Cardiac muscle cell (in vitro differentiated cells and primary cell): ENCODE data around the gene LARP4B. TPM values are rescaled to one million over a fixed set of nuclear protein-coding genes. Genes with fewer than 3 reads are reported as not detected.

ENCODE experiments used
- DNase-seq, 2 donors: peaks; one replicate each; pipeline versions ENCODE4 v3.0.0 to v3.0.0-alpha.2; 2010 to 2017; ENCODE audit warnings: low read depth in 1 of 2, low spot score in 1 of 2
- H3K27ac ChIP-seq: fragments of 200-600 bp; sonication (generic); 2 replicates; pipeline ENCODE4 v1.5.1; 2016
- H3K27me3 ChIP-seq: fragments of 200-600 bp; sonication (generic); 2 replicates; pipeline ENCODE4 v1.6.0; 2016; ENCODE audit warnings: control low read depth
- H3K36me3 ChIP-seq: fragments of 200-600 bp; sonication (generic); 2 replicates; pipeline ENCODE4 v1.5.1; 2016; ENCODE audit warnings: control low read depth
- H3K4me1 ChIP-seq: fragments of 200-600 bp; sonication (generic); 2 replicates; pipeline ENCODE4 v1.8.1; 2017; ENCODE audit warnings: low read depth, mild to moderate bottlenecking, mixed run types
- H3K4me3 ChIP-seq: fragments of 200-600 bp; sonication (generic); 2 replicates; pipeline ENCODE4 v1.5.1; 2016; ENCODE audit warnings: mild to moderate bottlenecking
- H3K9me3 ChIP-seq: fragments of 200-600 bp; sonication (generic); 2 replicates; pipeline ENCODE4 v1.5.1; 2017; ENCODE audit warnings: low read depth, mild to moderate bottlenecking, control low read depth
- polyA plus RNA-seq: library from polyadenylated mRNA; unstranded; fragments of >200 nt; fragmentation: Nextera tagmentation; extraction: Ambion mirVana; gene quantifications from 2 replicates; pipeline ENCODE4 v1.2.1, GENCODE V29; 2016
- total RNA-seq: library from RNA; depleted of rRNA; stranded (reverse); fragments of >200 nt; gene quantifications from 2 replicates; pipeline ENCODE4 v1.2.3, GENCODE V29; 2016
- TF ChIP-seq, protein P1 (sequence below): IDR thresholded peaks from 2 replicates; pipeline ENCODE4 v1.5.1; 2012; ENCODE audit warnings: low read depth, mild to moderate bottlenecking, low read length

The LARP4B gene
- total and polyA plus RNA-seq, 2 experiments from 2014 or later, result 23.4 to 36.2 TPM

- peaks cover 4% of the 10 kb centered on the region for H3K36me3 ChIP-seq
- no peak overlapping the region for H3K4me3 ChIP-seq
- H3K9me3 ChIP-seq, result no peaks in the 10 kb centered on the region
- no peaks in the 10 kb centered on the region for H3K27me3 ChIP-seq
- DNase-seq, result no peak
- no peak overlapping the region for H3K27ac ChIP-seq
- H3K4me1 ChIP-seq, result peaks cover 9% of the 10 kb centered on the region
- TF ChIP-seq, protein P1, sequence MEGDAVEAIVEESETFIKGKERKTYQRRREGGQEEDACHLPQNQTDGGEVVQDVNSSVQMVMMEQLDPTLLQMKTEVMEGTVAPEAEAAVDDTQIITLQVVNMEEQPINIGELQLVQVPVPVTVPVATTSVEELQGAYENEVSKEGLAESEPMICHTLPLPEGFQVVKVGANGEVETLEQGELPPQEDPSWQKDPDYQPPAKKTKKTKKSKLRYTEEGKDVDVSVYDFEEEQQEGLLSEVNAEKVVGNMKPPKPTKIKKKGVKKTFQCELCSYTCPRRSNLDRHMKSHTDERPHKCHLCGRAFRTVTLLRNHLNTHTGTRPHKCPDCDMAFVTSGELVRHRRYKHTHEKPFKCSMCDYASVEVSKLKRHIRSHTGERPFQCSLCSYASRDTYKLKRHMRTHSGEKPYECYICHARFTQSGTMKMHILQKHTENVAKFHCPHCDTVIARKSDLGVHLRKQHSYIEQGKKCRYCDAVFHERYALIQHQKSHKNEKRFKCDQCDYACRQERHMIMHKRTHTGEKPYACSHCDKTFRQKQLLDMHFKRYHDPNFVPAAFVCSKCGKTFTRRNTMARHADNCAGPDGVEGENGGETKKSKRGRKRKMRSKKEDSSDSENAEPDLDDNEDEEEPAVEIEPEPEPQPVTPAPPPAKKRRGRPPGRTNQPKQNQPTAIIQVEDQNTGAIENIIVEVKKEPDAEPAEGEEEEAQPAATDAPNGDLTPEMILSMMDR, result no peak
Observed at GRCh38 chr10:804191-804781, 127.2 kb downstream of the LARP4B start.

GRCh38 chr10:803041-803741 is 128.3 kb downstream of the LARP4B start:
- H3K4me1 ChIP-seq, result peaks cover 6% of the 10 kb centered on the region
- no peak overlapping the region for H3K4me3 ChIP-seq
- TF ChIP-seq, protein P1, result no peak
- H3K9me3 ChIP-seq, result no peaks in the 10 kb centered on the region
- H3K36me3 ChIP-seq, result peaks cover 4% of the 10 kb centered on the region
- no peak overlapping the region for H3K27ac ChIP-seq
- H3K27me3 ChIP-seq, result no peaks in the 10 kb centered on the region
- DNase-seq, result no peak

- no peaks in the 10 kb centered on the region for H3K27me3 ChIP-seq
- peaks cover 6% of the 10 kb centered on the region for H3K4me1 ChIP-seq
- no peaks in the 10 kb centered on the region for H3K9me3 ChIP-seq
- H3K4me3 ChIP-seq, result no peak overlapping the region
- no peak for DNase-seq
- no peak overlapping the region for H3K27ac ChIP-seq
- TF ChIP-seq, protein P1, result no peak
- peaks cover 4% of the 10 kb centered on the region for H3K36me3 ChIP-seq
Observed at GRCh38 chr10:802506-802905, 129.0 kb downstream of the LARP4B start.

- Histone ChIP-seq H3K4me3 (no peak overlapping the region), H3K4me1 (no peaks in the 10 kb centered on the region), H3K36me3 (no peaks in the 10 kb centered on the region), H3K27ac (no peak overlapping the region), H3K9me3 (no peaks in the 10 kb centered on the region), H3K27me3 (no peaks in the 10 kb centered on the region)
- DNase-seq, result no peak
- TF ChIP-seq, protein P1, result no peak
Observed at GRCh38 chr10:797179-797578, 134.3 kb downstream of the LARP4B start.

DNA sequence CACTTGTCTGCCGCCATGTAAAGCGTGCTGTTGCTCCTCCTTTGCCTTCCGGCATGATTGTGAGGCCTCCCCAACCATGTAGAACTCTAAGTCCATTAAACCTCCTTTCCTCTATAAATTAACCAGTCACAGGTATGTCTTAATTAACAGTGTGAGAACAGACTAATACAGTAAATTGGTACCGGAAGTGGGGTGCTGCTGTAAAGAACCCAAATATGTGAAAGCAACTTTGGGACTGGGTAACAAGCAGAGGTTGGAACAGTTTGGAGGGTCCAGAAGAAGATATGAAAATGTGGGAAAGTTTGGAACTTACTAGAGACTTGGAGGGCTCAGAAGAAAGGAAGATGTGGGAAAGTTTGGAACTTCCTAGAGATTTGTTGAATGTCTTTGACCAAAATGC is 135.3 kb downstream of the LARP4B start:
- Histone ChIP-seq H3K9me3 (no peaks in the 10 kb centered on the region), H3K36me3 (no peaks in the 10 kb centered on the region), H3K4me3 (no peak overlapping the region), H3K27ac (no peak overlapping the region), H3K4me1 (no peaks in the 10 kb centered on the region), H3K27me3 (no peaks in the 10 kb centered on the region)
- TF ChIP-seq, protein P1, result no peak
- DNase-seq, result no peak
